HG03060 (cell line): Measurements from ENCODE around the gene FGF3.
"Not testable (repeated sequence)": the region's sequence is repeated elsewhere in the genome, so short reads cannot be mapped to it uniquely, and the experiment has no call there.

Experiments used
- ATAC-seq: cut with Tn5 transposase; IDR thresholded peaks from one replicate; pipeline ENCODE4 v1.9.1; 2021; ENCODE audit warnings: low read depth, moderate number of reproducible peaks; ENCODE audit not compliant: unreplicated experiment

Gene FGF3

GRCh38 chr11:69774354-69775162 is 44.7 kb downstream of the FGF3 start:
- no peak for ATAC-seq

- no peak for ATAC-seq
Measured at GRCh38 chr11:69773626-69774353, 45.4 kb downstream of the FGF3 start.

- no peak for ATAC-seq
Measured at GRCh38 chr11:69771466-69771865, 47.8 kb downstream of the FGF3 start.

- no peak for ATAC-seq
Measured at GRCh38 chr11:69770540-69770939, 48.7 kb downstream of the FGF3 start.

GRCh38 chr11:69765498-69765995 is 53.7 kb downstream of the FGF3 start:
- no peak for ATAC-seq

GRCh38 chr11:69764918-69765317 is 54.3 kb downstream of the FGF3 start:
- ATAC-seq, result not testable (repeated sequence)

GRCh38 chr11:69760319-69760718 is 58.9 kb downstream of the FGF3 start:
- ATAC-seq, result no peak
